Retinal pigment epithelial cell (primary cell): ENCODE measurements around the gene ALOX12.
"Not testable (repeated sequence)": the region's sequence is repeated elsewhere in the genome, so short reads cannot be mapped to it uniquely, and the experiment has no call there.

Source experiments
- DNase-seq: peaks from one replicate; pipeline ENCODE4 v3.0.0-alpha.2; 2010; ENCODE audit warnings: low read depth
- H3K4me3 ChIP-seq: 2 replicates; pipeline ENCODE4 v1.5.1; 2011; ENCODE audit warnings: mild to moderate bottlenecking, low read length, control low read depth, moderate library complexity
- TF ChIP-seq, protein P1 (sequence below): conservative IDR thresholded peaks from 2 replicates; pipeline ENCODE4 v1.5.1; 2011; ENCODE audit warnings: low read depth, low read length, control low read depth, inconsistent platforms

ALOX12 gene

DNA sequence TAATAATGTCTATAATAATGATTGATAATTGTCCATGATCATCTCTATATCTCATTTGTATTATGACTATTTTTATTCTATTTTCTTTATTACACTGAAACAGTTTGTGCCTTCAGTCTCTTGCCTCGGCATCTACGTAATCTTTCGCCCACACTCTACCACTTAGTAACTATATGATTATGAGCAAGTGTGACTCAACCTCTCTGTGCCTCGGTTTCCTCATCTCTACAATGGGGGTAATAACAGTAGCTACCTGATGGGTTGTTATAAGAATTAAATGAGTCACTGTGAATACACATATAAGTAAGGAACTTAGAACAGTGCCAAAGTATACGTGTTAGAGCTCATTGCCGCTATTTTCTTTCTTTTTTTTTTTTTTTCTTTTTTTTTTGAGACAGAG, 51.7 kb downstream of the ALOX12 start:
- no peak for DNase-seq
- TF ChIP-seq, protein P1, sequence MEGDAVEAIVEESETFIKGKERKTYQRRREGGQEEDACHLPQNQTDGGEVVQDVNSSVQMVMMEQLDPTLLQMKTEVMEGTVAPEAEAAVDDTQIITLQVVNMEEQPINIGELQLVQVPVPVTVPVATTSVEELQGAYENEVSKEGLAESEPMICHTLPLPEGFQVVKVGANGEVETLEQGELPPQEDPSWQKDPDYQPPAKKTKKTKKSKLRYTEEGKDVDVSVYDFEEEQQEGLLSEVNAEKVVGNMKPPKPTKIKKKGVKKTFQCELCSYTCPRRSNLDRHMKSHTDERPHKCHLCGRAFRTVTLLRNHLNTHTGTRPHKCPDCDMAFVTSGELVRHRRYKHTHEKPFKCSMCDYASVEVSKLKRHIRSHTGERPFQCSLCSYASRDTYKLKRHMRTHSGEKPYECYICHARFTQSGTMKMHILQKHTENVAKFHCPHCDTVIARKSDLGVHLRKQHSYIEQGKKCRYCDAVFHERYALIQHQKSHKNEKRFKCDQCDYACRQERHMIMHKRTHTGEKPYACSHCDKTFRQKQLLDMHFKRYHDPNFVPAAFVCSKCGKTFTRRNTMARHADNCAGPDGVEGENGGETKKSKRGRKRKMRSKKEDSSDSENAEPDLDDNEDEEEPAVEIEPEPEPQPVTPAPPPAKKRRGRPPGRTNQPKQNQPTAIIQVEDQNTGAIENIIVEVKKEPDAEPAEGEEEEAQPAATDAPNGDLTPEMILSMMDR = no peak
- no peak overlapping the region for H3K4me3 ChIP-seq

DNA sequence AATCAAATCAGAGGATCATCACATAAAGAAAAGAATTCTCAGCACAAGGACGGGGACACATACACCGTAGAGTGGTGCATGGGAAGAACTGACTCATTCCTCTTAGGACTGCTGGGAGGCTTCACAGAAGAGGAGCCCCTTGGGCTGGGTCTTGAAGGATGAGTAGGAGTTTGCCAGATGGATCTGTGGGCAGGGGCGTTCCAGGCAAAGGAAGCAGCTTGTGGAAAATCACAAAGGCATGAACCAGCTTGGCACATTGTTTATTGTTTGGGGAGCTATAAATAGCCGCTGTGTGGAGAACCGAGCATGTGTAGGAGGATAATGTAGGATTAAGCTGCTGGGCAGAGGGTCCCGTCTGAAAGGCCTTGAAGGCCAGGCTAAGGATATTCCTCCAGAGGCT, 53.1 kb downstream of the ALOX12 start:
- no peak for DNase-seq
- TF ChIP-seq, protein P1 = no peak
- no peak overlapping the region for H3K4me3 ChIP-seq

DNA sequence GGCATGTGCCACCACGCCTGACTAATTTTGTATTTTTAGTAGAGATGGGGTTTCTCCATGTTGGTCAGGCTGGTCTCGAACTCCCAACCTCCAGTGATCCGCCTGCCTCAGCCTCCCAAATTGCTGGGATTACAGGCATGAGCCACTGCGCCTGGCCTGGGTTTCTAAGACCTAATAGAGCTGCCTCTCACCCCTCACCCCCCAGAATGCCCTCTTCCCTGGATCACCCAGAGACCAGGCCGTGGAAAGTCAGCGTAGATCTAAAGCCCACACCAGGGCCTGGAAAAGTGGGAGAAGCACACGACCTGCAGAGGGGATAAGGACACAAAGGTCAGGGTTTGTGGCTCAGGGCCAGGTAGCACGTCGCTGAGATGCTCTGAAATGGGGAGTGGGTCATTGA, 54.7 kb downstream of the ALOX12 start:
- H3K4me3 ChIP-seq, DNase-seq: not testable (repeated sequence)

- TF ChIP-seq, protein P1 = no peak
- no peak overlapping the region for H3K4me3 ChIP-seq
- DNase-seq = no peak
Measured at GRCh38 chr17:7056386-7056785, 60.5 kb downstream of the ALOX12 start.

- no peak overlapping the region for H3K4me3 ChIP-seq
- no peak for DNase-seq
- TF ChIP-seq, protein P1 = no peak
Measured at GRCh38 chr17:7058831-7059447, 63.1 kb downstream of the ALOX12 start.
